AG04449 (cell line): ENCODE measurements around the gene NLRP5.

Experiments used
- CTCF ChIA-PET: fragments of 350-600 bp; formaldehyde crosslinking; extraction: SDS; loops from one replicate; lab custom pipeline; 2021; ENCODE audit warnings: antibody characterized with exemption; lab: Yijun Ruan, JAX
- POLR2A ChIA-PET: fragments of 400-600, 350-600 bp; formaldehyde crosslinking; extraction: SDS; loops from one replicate; lab custom pipeline; 2020; ENCODE audit warnings: antibody characterized with exemption, inconsistent platforms; lab: Yijun Ruan, JAX
- DNase-seq: peaks from one replicate; pipeline ENCODE4 v3.0.0-alpha.2; 2010; ENCODE audit warnings: low read depth, low spot score
- H3K4me3 ChIP-seq: 2 replicates; pipeline ENCODE4 v1.5.1; 2011; ENCODE audit warnings: low read depth, mild to moderate bottlenecking, control low read depth, low read length
- CTCF ChIP-seq: IDR thresholded peaks from one replicate; pipeline ENCODE4 v1.5.1; 2011; ENCODE audit warnings: mild to moderate bottlenecking, moderate library complexity, low read length, control low read depth, inconsistent platforms; ENCODE audit not compliant: insufficient read depth; ENCODE audit errors: missing control alignments

The NLRP5 gene

DNA sequence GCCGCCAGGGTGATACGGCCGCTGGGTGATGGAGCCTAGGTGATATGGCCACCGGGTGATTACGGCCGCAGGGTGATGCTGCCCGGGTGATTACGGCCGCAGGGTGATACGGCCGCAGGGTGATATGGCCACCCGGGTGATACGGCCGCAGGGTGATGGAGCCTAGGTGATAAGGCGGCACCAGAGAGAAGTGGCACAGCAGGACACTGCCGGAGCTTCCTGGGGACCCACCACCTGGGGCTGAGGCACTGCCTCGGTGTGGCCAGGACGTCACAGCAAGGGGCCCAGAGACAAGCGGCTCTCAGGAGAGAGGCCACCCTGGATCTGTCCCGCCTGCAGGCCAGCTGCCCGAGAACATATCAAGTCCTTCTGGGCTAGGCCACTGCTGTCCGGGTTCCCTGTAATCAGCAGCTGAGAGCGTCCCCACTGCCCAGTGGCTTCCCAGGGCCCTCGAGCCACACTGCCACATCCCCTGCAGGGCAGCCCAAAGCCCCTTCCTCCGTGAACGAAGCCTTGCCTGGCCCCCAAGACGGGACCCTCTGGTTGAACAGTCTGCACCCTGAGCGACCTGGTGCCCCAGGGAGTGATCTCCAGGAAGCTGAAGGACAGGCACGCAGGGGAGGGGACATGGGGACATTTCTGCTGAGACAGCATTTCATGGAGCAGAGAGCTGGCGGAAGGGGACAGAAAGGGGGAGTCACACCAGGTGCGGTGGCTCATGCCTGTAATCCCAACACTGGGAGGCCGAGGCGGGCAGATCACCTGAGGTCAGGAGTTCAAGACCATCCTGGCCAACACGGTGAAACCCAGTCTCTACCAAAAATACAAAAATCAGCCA lies 112.4 kb downstream of the NLRP5 start:
- no peak for TF ChIP-seq CTCF
- no peak for DNase-seq
- no peak overlapping the region for H3K4me3 ChIP-seq
- POLR2A ChIA-PET: no interaction called here
- CTCF ChIA-PET: interaction anchor here (1.8 kb wide), 1 partner anchor 18 kb away, joined by 5 read pairs; no protein-coding TSS in a partner anchor

GRCh38 chr19:56099638-56100539 lies 113.3 kb downstream of the NLRP5 start:
- CTCF ChIA-PET: interaction anchor here (1.8 kb wide), 1 partner anchor 19 kb away, joined by 5 read pairs; no protein-coding TSS in a partner anchor

DNA sequence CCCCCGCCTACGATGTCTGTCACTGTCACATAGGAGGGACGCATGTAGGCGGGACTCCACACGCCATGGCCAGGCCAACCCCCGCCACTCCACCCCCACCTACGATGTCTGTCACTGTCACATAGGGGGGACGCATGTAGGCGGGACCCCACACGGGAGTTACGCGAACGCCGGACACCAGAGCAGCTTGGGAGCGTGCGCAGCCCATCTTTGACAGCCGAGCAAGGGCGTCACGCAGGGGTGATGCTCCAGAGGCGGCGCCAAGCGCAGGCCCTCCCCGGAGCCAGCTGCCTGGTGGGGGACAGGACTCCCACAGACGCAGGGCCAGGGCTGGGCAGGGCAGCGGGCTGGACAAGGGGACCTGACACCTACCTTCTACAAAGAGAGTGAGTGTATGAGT lies 114.5 kb downstream of the NLRP5 start:
- ChIA-PET POLR2A (no interaction called here), CTCF (no interaction called here)

More at GRCh38 chr19:56099638-56100539, 113.3 kb downstream of the NLRP5 start:
- TF ChIP-seq CTCF: no peak
- no peak overlapping the region for H3K4me3 ChIP-seq
- DNase-seq: no peak
- POLR2A ChIA-PET: no interaction called here

GRCh38 chr19:56101746-56102535 lies 115.4 kb downstream of the NLRP5 start:
- TF ChIP-seq CTCF: no peak
- ChIA-PET POLR2A (no interaction called here), CTCF (no interaction called here)
- H3K4me3 ChIP-seq: no peak overlapping the region
- DNase-seq: no peak

More for the DNA sequence above, 114.5 kb downstream of the NLRP5 start:
- DNase-seq: no peak
- no peak for TF ChIP-seq CTCF
- H3K4me3 ChIP-seq: no peak overlapping the region

- CTCF ChIA-PET: no interaction called here
- POLR2A ChIA-PET: no interaction called here
- TF ChIP-seq CTCF: no peak
- no peak overlapping the region for H3K4me3 ChIP-seq
- no peak for DNase-seq
Measured at GRCh38 chr19:56103027-56103614, 116.5 kb downstream of the NLRP5 start.
